Measurements from ENCODE around the gene PDE1C. TPM values are rescaled to one million over a fixed set of nuclear protein-coding genes. Genes with fewer than 3 reads are reported as not detected.
A peak's percentile ranks its signal among the peaks of the same experiment; 100 is the strongest.
"Not testable (repeated sequence)": the region's sequence is repeated elsewhere in the genome, so short reads cannot be mapped to it uniquely, and the experiment has no call there.

Gene PDE1C
- total RNA-seq, 1 experiment from 2014 or later: 1.3 TPM

GRCh38 chr7:32045228-32045627 lies 25.0 kb downstream of the PDE1C start:
- DNase-seq (ENCODE audit: low read depth): no peak

GRCh38 chr7:32044739-32045138 lies 25.5 kb downstream of the PDE1C start:
- no peak for DNase-seq (ENCODE audit: low read depth)

- peak; percentile 42 for DNase-seq (ENCODE audit: low read depth)
Measured at GRCh38 chr7:32043688-32044087, 26.5 kb downstream of the PDE1C start.

- DNase-seq (ENCODE audit: low read depth): peak; percentile 11
Measured at GRCh38 chr7:32042900-32043299, 27.3 kb downstream of the PDE1C start.

- DNase-seq (ENCODE audit: low read depth): no peak
Measured at GRCh38 chr7:32039000-32039756, 31.0 kb downstream of the PDE1C start.

GRCh38 chr7:32037650-32038198 lies 32.5 kb downstream of the PDE1C start:
- DNase-seq (ENCODE audit: low read depth): no peak

GRCh38 chr7:32036557-32036956 lies 33.6 kb downstream of the PDE1C start:
- peak; percentile 57 for DNase-seq (ENCODE audit: low read depth)

GRCh38 chr7:32034052-32034451 lies 36.2 kb downstream of the PDE1C start:
- no peak for DNase-seq (ENCODE audit: low read depth)

- no peak for DNase-seq (ENCODE audit: low read depth)
Measured at GRCh38 chr7:32033006-32033405, 37.2 kb downstream of the PDE1C start.

- DNase-seq (ENCODE audit: low read depth): no peak
Measured at GRCh38 chr7:32032211-32032610, 38.0 kb downstream of the PDE1C start.

GRCh38 chr7:32030904-32031692 lies 39.1 kb downstream of the PDE1C start:
- DNase-seq (ENCODE audit: low read depth): peak; percentile 10

GRCh38 chr7:32026083-32026425 lies 44.2 kb downstream of the PDE1C start:
- no peak for DNase-seq (ENCODE audit: low read depth)

- DNase-seq (ENCODE audit: low read depth): no peak
Measured at GRCh38 chr7:32025381-32026082, 44.7 kb downstream of the PDE1C start.

- no peak for DNase-seq (ENCODE audit: low read depth)
Measured at GRCh38 chr7:32023376-32023775, 46.8 kb downstream of the PDE1C start.

- DNase-seq (ENCODE audit: low read depth): no peak
Measured at GRCh38 chr7:32022966-32023365, 47.2 kb downstream of the PDE1C start.

- DNase-seq (ENCODE audit: low read depth): no peak
Measured at GRCh38 chr7:32020551-32021159, 49.6 kb downstream of the PDE1C start.

- DNase-seq (ENCODE audit: low read depth): no peak
Measured at GRCh38 chr7:32018845-32019578, 51.2 kb downstream of the PDE1C start.

GRCh38 chr7:32015133-32015532 lies 55.1 kb downstream of the PDE1C start:
- DNase-seq (ENCODE audit: low read depth): no peak

- DNase-seq (ENCODE audit: low read depth): not testable (repeated sequence)
Measured at GRCh38 chr7:32013471-32013870, 56.7 kb downstream of the PDE1C start.

GRCh38 chr7:32005577-32005976 lies 64.6 kb downstream of the PDE1C start:
- no peak for DNase-seq (ENCODE audit: low read depth)

- no peak for DNase-seq (ENCODE audit: low read depth)
Measured at GRCh38 chr7:32001948-32002347, 68.3 kb downstream of the PDE1C start.

Measured in HT1080 (cell line).